HepG2 (cell line): ENCODE data around the gene SLC10A1. TPM values are rescaled to one million over a fixed set of nuclear protein-coding genes. Genes with fewer than 3 reads are reported as not detected.
A peak's percentile ranks its signal among the peaks of the same experiment; 100 is the strongest.

Experiments used
- ASH2L ChIP-seq: fragments of 300-600, 200-600 bp; sonication (generic); IDR thresholded peaks from 2 replicates; pipeline ENCODE4 v1.7.0; 2017; ENCODE audit warnings: low read depth, mild to moderate bottlenecking, moderate library complexity, mixed read lengths, low read length; ENCODE audit not compliant: insufficient read length
- ATAD3A ChIP-seq: sonication (generic); formaldehyde crosslinking; IDR thresholded peaks from 2 replicates; pipeline ENCODE4 v1.4.0; 2020; ENCODE audit warnings: missing genetic modification reagents
- CENPT ChIP-seq: sonication (generic); formaldehyde crosslinking; IDR thresholded peaks from 2 replicates; pipeline ENCODE4 v1.8.0; 2022; ENCODE audit warnings: low read depth, mild to moderate bottlenecking, moderate library complexity, missing genetic modification reagents
- DR1 ChIP-seq: sonication (generic); formaldehyde crosslinking; IDR thresholded peaks from 2 replicates; pipeline ENCODE4 v1.8.0; 2021; ENCODE audit warnings: mild to moderate bottlenecking, missing genetic modification reagents, inconsistent platforms
- FOXC1 ChIP-seq: sonication (generic); formaldehyde crosslinking; IDR thresholded peaks from 2 replicates; pipeline ENCODE4 v1.8.0; 2022; ENCODE audit warnings: mild to moderate bottlenecking, missing genetic modification reagents, borderline replicate concordance
- FOXK1 ChIP-seq: sonication (generic); formaldehyde crosslinking; IDR thresholded peaks from 2 replicates; pipeline ENCODE4 v1.4.0; 2020; ENCODE audit warnings: low read depth, missing genetic modification reagents, borderline replicate concordance
- SAFB2 ChIP-seq: sonication (generic); formaldehyde crosslinking; IDR thresholded peaks from 2 replicates; pipeline ENCODE4 v1.5.1; 2020; ENCODE audit warnings: missing genetic modification reagents, low read depth, mild to moderate bottlenecking, borderline replicate concordance
- ZFYVE20 ChIP-seq: sonication (generic); formaldehyde crosslinking; IDR thresholded peaks from 2 replicates; pipeline ENCODE4 v1.8.0; 2023; ENCODE audit warnings: low read depth, mild to moderate bottlenecking, moderate library complexity, missing genetic modification reagents, borderline replicate concordance
- ZNF224 ChIP-seq: sonication (generic); formaldehyde crosslinking; IDR thresholded peaks from 2 replicates; pipeline ENCODE4 v1.5.0; 2020; ENCODE audit warnings: mild to moderate bottlenecking, missing genetic modification reagents
- ZNF282 ChIP-seq: fragments of 450-650 bp; IDR thresholded peaks from 2 replicates; pipeline ENCODE4 v1.6.1; 2018; ENCODE audit not compliant: partially characterized antibody
- ZNF337 ChIP-seq: sonication (generic); formaldehyde crosslinking; IDR thresholded peaks from 2 replicates; pipeline ENCODE4 v1.5.1; 2020; ENCODE audit warnings: missing genetic modification reagents, low read depth, mild to moderate bottlenecking, borderline replicate concordance
- ZNF761 ChIP-seq: sonication (generic); formaldehyde crosslinking; conservative IDR thresholded peaks from 2 replicates; pipeline ENCODE4 v1.4.0; 2020; ENCODE audit warnings: mild to moderate bottlenecking, missing genetic modification reagents
- ZNF780A ChIP-seq: sonication (generic); formaldehyde crosslinking; IDR thresholded peaks from 2 replicates; pipeline ENCODE4 v1.8.0; 2022; ENCODE audit warnings: mild to moderate bottlenecking, missing genetic modification reagents, moderate library complexity
- polyA plus RNA-seq, 8 experiments: library from polyadenylated mRNA; depleted of rRNA in 3 of 8; stranded (reverse) in 7 of 8; unstranded in 1 of 8; fragments of >200 nt; fragmentation: Illumina TruSeq in 4 of 8; extraction: Trizol in 4 of 8; gene quantifications; 2 replicates each; pipeline versions ENCODE4 v1.2.1 to v1.2.3, GENCODE V29; 2011 to 2016; ENCODE audit warnings: low read depth in 4 of 8, missing spikeins in 1 of 8, mixed read lengths in 1 of 8; ENCODE audit not compliant: insufficient read depth in 1 of 8
- total RNA-seq, 5 experiments: library from RNA; depleted of rRNA; stranded (reverse); fragments of >200 nt; fragmentation: Illumina TruSeq; extraction: Trizol; gene quantifications; 2 replicates each; pipeline ENCODE4 v1.2.3, GENCODE V29; 2016; ENCODE audit warnings: low read depth in 1 of 5
- TF ChIP-seq, protein P1 (sequence below): IDR thresholded peaks from 2 replicates; pipeline ENCODE4 v1.6.1; 2012; ENCODE audit warnings: low read depth, low read length, improper control_type of control experiment
- TF ChIP-seq, protein P2 (sequence below): sonication (generic); formaldehyde crosslinking; IDR thresholded peaks from 2 replicates; pipeline ENCODE4 v1.8.1; 2023; ENCODE audit warnings: missing genetic modification reagents, inconsistent platforms, borderline replicate concordance
- TF ChIP-seq, protein P3 (sequence below): IDR thresholded peaks from 2 replicates; pipeline ENCODE4 v1.4.0; 2020; ENCODE audit warnings: mild to moderate bottlenecking, missing genetic modification reagents
- TF ChIP-seq, protein P4 (sequence below): sonication (generic); formaldehyde crosslinking; IDR thresholded peaks from 2 replicates; pipeline ENCODE4 v1.5.0; 2020; ENCODE audit warnings: mild to moderate bottlenecking, missing genetic modification reagents, borderline replicate concordance

SLC10A1 gene
- total and polyA plus RNA-seq, 2 of the 13 experiments (the other 11 are each of a cell fraction or from before 2014, with no cell fraction given): 0.17 TPM; not detected in 1

DNA sequence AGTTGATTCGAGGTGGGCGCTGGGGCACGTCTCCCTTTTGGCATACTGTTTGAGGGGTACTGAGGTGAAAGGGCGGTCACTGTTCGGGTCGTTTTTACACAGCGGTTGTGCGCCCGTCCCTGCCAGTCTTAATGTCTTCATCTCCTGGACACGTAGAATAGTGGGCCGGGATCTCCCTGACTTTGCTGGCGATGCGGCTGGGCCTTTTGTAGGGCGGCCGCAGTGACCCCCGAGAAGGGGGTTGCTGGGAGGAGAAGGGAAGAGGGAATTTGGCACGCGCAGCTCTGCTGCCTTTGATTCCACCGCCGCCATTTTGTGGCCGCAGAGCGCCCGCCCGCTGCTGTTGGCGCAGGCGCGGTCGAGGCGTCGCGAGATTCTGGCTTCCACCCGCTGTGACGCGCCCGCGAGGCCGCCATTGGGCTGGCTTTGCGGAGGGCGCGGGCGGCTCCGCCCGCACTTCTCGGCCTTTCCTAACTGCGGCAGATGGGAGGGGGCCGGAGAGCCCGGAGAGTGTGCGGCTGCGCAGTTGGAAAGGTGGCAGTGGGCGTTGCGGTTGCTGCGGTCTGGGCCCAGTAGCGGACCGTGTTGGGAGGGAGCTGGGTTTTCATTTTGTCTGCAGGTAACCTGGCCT is 29.6 kb downstream of the SLC10A1 start (continued):
- no peak for TF ChIP-seq ATAD3A (CRISPR knock-in tag)
- no peak for TF ChIP-seq ZNF282
- no peak for TF ChIP-seq ZNF337 (CRISPR knock-in tag)
- no peak for TF ChIP-seq SAFB2 (CRISPR knock-in tag)
- TF ChIP-seq FOXC1 (CRISPR knock-in tag): no peak
- TF ChIP-seq ASH2L: peak; percentile 85
- TF ChIP-seq, protein P1, sequence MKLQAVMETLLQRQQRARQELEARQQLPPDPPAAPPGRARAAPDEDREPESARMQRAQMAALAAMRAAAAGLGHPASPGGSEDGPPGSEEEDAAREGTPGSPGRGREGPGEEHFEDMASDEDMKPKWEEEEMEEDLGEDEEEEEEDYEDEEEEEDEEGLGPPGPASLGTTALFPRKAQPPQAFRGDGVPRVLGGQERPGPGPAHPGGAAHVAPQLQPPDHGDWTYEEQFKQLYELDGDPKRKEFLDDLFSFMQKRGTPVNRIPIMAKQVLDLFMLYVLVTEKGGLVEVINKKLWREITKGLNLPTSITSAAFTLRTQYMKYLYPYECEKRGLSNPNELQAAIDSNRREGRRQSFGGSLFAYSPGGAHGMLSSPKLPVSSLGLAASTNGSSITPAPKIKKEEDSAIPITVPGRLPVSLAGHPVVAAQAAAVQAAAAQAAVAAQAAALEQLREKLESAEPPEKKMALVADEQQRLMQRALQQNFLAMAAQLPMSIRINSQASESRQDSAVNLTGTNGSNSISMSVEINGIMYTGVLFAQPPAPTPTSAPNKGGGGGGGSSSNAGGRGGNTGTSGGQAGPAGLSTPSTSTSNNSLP: no peak
- TF ChIP-seq ZNF761 (CRISPR knock-in tag): no peak; the same call in 1 of the 2 replicates
- no peak; the same call in 1 of the 2 replicates for TF ChIP-seq ZFYVE20 (CRISPR knock-in tag)
- TF ChIP-seq, protein P2, sequence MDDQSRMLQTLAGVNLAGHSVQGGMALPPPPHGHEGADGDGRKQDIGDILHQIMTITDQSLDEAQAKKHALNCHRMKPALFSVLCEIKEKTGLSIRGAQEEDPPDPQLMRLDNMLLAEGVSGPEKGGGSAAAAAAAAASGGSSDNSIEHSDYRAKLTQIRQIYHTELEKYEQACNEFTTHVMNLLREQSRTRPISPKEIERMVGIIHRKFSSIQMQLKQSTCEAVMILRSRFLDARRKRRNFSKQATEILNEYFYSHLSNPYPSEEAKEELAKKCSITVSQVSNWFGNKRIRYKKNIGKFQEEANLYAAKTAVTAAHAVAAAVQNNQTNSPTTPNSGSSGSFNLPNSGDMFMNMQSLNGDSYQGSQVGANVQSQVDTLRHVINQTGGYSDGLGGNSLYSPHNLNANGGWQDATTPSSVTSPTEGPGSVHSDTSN: no peak
- no peak for TF ChIP-seq DR1 (CRISPR knock-in tag)
- TF ChIP-seq, protein P3, sequence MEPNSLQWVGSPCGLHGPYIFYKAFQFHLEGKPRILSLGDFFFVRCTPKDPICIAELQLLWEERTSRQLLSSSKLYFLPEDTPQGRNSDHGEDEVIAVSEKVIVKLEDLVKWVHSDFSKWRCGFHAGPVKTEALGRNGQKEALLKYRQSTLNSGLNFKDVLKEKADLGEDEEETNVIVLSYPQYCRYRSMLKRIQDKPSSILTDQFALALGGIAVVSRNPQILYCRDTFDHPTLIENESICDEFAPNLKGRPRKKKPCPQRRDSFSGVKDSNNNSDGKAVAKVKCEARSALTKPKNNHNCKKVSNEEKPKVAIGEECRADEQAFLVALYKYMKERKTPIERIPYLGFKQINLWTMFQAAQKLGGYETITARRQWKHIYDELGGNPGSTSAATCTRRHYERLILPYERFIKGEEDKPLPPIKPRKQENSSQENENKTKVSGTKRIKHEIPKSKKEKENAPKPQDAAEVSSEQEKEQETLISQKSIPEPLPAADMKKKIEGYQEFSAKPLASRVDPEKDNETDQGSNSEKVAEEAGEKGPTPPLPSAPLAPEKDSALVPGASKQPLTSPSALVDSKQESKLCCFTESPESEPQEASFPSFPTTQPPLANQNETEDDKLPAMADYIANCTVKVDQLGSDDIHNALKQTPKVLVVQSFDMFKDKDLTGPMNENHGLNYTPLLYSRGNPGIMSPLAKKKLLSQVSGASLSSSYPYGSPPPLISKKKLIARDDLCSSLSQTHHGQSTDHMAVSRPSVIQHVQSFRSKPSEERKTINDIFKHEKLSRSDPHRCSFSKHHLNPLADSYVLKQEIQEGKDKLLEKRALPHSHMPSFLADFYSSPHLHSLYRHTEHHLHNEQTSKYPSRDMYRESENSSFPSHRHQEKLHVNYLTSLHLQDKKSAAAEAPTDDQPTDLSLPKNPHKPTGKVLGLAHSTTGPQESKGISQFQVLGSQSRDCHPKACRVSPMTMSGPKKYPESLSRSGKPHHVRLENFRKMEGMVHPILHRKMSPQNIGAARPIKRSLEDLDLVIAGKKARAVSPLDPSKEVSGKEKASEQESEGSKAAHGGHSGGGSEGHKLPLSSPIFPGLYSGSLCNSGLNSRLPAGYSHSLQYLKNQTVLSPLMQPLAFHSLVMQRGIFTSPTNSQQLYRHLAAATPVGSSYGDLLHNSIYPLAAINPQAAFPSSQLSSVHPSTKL (CRISPR knock-in tag): peak; percentile 37; the same call in 1 of the 2 replicates
- no peak for TF ChIP-seq CENPT
- TF ChIP-seq ZNF224 (CRISPR knock-in tag): peak; percentile 69; the same call in 1 of the 2 replicates
- TF ChIP-seq FOXK1 (CRISPR knock-in tag): peak; percentile 49; the same call in 1 of the 2 replicates
- TF ChIP-seq ZNF780A (CRISPR knock-in tag): no peak
- TF ChIP-seq, protein P4, sequence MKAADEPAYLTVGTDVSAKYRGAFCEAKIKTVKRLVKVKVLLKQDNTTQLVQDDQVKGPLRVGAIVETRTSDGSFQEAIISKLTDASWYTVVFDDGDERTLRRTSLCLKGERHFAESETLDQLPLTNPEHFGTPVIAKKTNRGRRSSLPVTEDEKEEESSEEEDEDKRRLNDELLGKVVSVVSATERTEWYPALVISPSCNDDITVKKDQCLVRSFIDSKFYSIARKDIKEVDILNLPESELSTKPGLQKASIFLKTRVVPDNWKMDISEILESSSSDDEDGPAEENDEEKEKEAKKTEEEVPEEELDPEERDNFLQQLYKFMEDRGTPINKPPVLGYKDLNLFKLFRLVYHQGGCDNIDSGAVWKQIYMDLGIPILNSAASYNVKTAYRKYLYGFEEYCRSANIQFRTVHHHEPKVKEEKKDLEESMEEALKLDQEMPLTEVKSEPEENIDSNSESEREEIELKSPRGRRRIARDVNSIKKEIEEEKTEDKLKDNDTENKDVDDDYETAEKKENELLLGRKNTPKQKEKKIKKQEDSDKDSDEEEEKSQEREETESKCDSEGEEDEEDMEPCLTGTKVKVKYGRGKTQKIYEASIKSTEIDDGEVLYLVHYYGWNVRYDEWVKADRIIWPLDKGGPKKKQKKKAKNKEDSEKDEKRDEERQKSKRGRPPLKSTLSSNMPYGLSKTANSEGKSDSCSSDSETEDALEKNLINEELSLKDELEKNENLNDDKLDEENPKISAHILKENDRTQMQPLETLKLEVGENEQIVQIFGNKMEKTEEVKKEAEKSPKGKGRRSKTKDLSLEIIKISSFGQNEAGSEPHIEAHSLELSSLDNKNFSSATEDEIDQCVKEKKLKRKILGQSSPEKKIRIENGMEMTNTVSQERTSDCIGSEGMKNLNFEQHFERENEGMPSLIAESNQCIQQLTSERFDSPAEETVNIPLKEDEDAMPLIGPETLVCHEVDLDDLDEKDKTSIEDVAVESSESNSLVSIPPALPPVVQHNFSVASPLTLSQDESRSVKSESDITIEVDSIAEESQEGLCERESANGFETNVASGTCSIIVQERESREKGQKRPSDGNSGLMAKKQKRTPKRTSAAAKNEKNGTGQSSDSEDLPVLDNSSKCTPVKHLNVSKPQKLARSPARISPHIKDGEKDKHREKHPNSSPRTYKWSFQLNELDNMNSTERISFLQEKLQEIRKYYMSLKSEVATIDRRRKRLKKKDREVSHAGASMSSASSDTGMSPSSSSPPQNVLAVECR (CRISPR knock-in tag): 0 out of 2 replicates have a peak, but pooled peaks have one; percentile 8
